Stimulated activated CD4-positive, alpha-beta T cell treated with anti-CD3 and anti-CD28 coated beads, TNF-alpha, amount 100 ng/mL, for 4 hours (primary cell): ENCODE measurements around the gene MCM3.

Experiments
- DNase-seq, 3 experiments: peaks; one replicate each; pipeline ENCODE4 v3.0.0-alpha.2; 2020; ENCODE audit warnings: low read depth in 3 of 3

Gene MCM3

GRCh38 chr6:52251113-52251512, 33.4 kb downstream of the MCM3 start:
- DNase-seq, result no peak

- DNase-seq, result no peak
Observed at GRCh38 chr6:52249078-52249477, 35.5 kb downstream of the MCM3 start.

GRCh38 chr6:52245425-52245824, 39.1 kb downstream of the MCM3 start:
- no peak for DNase-seq

GRCh38 chr6:52244400-52244799, 40.1 kb downstream of the MCM3 start, which contains the start of gene IL17F:
TSS of gene IL17F (minus strand) at chr6:52244500. CDS start at chr6:52244429, 71 bp downstream.
- DNase-seq, result no peak

DNA sequence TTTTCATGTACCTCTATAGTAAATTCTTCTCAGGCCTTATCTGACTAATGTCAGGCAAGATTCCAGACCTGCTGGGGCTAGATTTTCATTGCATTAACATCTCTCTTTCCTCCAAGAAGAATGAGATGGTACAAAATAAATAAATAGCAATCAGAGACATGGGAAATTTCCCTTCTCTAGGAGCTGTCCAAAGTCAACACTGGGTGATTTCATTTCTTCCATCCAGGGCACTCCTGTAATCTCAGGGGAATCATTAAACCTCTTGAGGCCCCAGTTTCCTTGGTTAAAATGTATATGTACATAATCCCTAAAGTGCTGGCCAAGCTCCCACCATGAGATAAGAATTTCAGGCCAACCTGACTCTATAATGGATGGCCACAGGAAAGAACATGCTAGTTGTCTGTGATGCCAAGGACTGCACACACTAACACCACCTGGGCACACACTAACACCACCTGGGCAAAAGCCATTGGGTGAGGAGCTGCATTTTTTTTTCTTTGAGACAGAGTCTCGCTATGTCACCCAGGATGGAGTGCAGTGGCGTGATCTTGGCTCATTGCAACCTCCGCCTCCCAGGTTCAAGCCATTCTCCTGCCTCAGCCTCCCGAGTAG, 41.2 kb downstream of the MCM3 start:
- no peak for DNase-seq

GRCh38 chr6:52241819-52242218, 42.7 kb downstream of the MCM3 start:
- DNase-seq, result no peak

- DNase-seq, result no peak
Observed at GRCh38 chr6:52233975-52234823, 50.3 kb downstream of the MCM3 start.

- DNase-seq, result no peak
Observed at GRCh38 chr6:52233005-52233404, 51.5 kb downstream of the MCM3 start.

GRCh38 chr6:52231406-52232127, 53.0 kb downstream of the MCM3 start:
- DNase-seq, result no peak

GRCh38 chr6:52230685-52231084, 53.9 kb downstream of the MCM3 start:
- no peak for DNase-seq

DNA sequence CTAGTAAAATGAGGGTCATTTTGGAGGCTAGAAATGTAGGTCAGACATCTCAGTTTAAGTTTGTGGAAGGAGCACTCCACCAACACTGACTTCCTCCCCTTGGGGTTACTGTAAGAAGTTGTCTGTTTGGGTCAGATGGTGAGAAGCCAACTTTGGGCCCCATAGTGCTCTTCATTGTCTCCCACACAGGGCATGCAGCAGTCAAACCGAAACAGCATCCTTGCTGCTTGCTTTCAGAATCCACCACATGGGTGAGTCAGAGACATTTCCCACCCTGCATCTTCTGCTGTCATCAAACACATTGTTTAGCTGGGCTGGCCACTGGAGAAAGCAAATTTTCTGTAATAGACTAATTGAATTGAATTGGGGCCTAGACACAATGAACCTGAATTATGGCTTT, 57.0 kb downstream of the MCM3 start:
- peak in 1 of 3 experiments; percentile 9 for DNase-seq

DNA sequence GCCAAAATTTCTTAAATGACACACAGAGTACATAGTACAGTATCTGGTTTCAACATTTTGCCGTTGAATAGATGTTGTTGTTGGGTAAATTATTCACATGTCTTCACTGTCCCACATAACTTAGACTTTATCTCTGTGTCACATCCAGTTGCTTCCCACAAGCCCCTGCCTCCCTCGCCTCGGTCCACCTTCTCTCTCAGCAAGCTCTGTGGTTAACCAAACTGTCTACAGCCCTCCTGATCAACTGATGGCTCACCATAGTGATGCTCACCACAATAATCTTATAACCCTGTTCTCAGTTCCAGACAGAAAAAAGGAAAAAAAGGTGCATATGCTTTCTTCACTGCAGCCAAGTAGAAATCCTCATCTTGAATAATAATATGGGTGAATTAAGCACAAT, 63.2 kb downstream of the MCM3 start:
- no peak for DNase-seq

DNA sequence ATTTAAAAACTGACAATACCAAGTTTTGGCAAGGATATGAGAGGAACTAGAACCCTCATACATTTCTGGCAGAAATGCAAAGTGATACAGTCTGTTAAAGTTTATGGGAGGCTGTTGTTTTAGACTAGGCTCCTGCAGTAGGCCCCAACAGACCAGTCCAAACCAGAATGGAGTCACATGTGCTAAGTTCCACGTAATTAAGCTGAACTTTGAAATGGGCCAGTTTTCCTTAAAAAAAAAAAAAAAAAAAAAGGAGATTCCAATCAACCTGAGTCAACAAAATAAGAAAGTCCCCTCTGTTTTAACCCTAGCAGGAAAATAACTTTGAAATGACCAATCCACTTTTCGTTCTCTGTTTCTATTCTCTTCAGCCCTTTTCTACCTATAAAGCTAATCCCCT, 66.8 kb downstream of the MCM3 start:
- DNase-seq, result no peak

GRCh38 chr6:52216932-52217575, 67.5 kb downstream of the MCM3 start:
- no peak for DNase-seq

- no peak for DNase-seq
Observed at GRCh38 chr6:52215787-52216186, 68.8 kb downstream of the MCM3 start.
